Placental epithelial cell (primary cell): ENCODE measurements around the gene COLEC12. TPM values are rescaled to one million over a fixed set of nuclear protein-coding genes. Genes with fewer than 3 reads are reported as not detected.

Source experiments
- total RNA-seq: library from RNA; depleted of rRNA; stranded (reverse); fragments of >200 nt; gene quantifications from 2 replicates; pipeline ENCODE4 v1.2.3, GENCODE V29; 2012

COLEC12 gene
- total RNA-seq = under 0.01 TPM in 1 of 2 replicates, not detected in the other

DNA sequence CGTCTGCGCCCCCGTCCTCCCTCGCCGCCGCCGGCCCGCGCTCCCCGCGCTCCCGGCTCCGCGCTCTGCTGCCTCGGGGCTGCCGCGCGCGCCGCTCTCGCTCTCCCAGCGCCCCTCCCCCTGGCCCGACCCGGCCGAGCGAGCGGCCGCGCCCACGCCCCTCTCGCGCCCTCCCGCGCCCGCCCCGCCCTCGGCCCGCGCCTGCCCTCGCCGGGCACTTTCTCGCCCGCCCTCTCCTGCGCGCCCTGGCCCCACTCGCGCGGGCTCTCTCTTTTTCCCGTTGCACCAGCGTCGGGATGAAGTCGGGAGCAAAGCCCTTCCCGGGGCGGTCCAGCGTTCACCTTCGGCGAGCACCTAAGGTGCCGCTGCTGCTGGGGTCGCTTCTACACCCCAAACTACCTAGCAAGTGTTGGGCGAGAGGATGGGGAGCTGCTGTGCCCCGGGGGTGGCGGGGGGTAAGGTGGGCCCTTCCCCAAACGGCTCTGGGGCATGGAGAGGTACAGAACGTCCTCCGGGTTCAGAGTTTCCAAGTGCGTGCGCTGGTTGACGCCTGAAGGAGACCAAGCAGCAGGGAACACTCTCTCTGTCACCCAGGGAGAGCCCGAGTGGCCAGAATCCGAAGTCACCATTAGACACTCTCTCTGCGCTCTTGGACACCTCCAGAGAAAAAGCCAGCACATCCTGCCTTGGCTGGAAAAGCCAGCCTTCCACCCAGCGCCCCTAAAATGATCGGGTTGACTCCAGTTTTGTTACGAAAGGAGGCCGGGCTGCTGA lies at the start of gene COLEC12:
TSS of gene COLEC12 (minus strand) at position 70 of the 774 bp plus-strand sequence. CDS start 187 bp downstream, outside the sequence.

GRCh38 chr18:267688-268552 lies 232.6 kb downstream of the COLEC12 start, which contains the start of gene THOC1:
TSS of gene THOC1 (minus strand) at chr18:268047. CDS start at chr18:268019, 28 bp downstream.

Other genes starting within 250 kb of the COLEC12 start
- gene THOC1, start 232.7 kb downstream of the COLEC12 start, total RNA-seq = 24.7 and 25.7 TPM in 2 replicates
- gene CETN1, start 79.7 kb upstream of the COLEC12 start, total RNA-seq = not detected in 2 replicates
- gene CLUL1, start 96.3 kb upstream of the COLEC12 start, total RNA-seq = 2.4 TPM in 1 of 2 replicates, not detected in the other
- 10.6 and 17.7 TPM in 2 replicates for gene TYMS, start 157.0 kb upstream of the COLEC12 start, total RNA-seq
- 24.1 and 35.3 TPM in 2 replicates for gene ENOSF1, start 211.9 kb upstream of the COLEC12 start, total RNA-seq